ENCODE data around the gene ANKRD44. TPM values are rescaled to one million over a fixed set of nuclear protein-coding genes. Genes with fewer than 3 reads are reported as not detected.
"Not testable (repeated sequence)": the region's sequence is repeated elsewhere in the genome, so short reads cannot be mapped to it uniquely, and the experiment has no call there.

The ANKRD44 gene
- polyA plus RNA-seq, 3 donors: 9.6 to 10.5 (median 9.8) TPM

- DNase-seq (ENCODE audit: low read depth in 3 of 3, low spot score in 2 of 3): no peak
These were observed 69.4 kb downstream of the ANKRD44 start for GRCh38 chr2:197241153-197241552.

- no peak for DNase-seq (ENCODE audit: low read depth in 3 of 3, low spot score in 2 of 3)
These were observed 70.0 kb downstream of the ANKRD44 start for GRCh38 chr2:197240421-197241041.

GRCh38 chr2:197240018-197240417 lies 70.6 kb downstream of the ANKRD44 start:
- not testable (repeated sequence) for DNase-seq (ENCODE audit: low read depth in 3 of 3, low spot score in 2 of 3)

GRCh38 chr2:197239434-197239833 lies 71.1 kb downstream of the ANKRD44 start:
- DNase-seq (ENCODE audit: low read depth in 3 of 3, low spot score in 2 of 3): no peak

- DNase-seq (ENCODE audit: low read depth in 3 of 3, low spot score in 2 of 3): no peak
These were observed 72.6 kb downstream of the ANKRD44 start for GRCh38 chr2:197238043-197238365.

GRCh38 chr2:197237291-197238042 lies 73.1 kb downstream of the ANKRD44 start:
- no peak for DNase-seq (ENCODE audit: low read depth in 3 of 3, low spot score in 2 of 3)

- no peak for DNase-seq (ENCODE audit: low read depth in 3 of 3, low spot score in 2 of 3)
These were observed 73.8 kb downstream of the ANKRD44 start for GRCh38 chr2:197236816-197237215.

GRCh38 chr2:197236159-197236558 lies 74.4 kb downstream of the ANKRD44 start:
- no peak for DNase-seq (ENCODE audit: low read depth in 3 of 3, low spot score in 2 of 3)

GRCh38 chr2:197235711-197236110 lies 74.9 kb downstream of the ANKRD44 start:
- DNase-seq (ENCODE audit: low read depth in 3 of 3, low spot score in 2 of 3): no peak

GRCh38 chr2:197234671-197235191 lies 75.8 kb downstream of the ANKRD44 start:
- no peak for DNase-seq (ENCODE audit: low read depth in 3 of 3, low spot score in 2 of 3)

GRCh38 chr2:197233473-197233872 lies 77.1 kb downstream of the ANKRD44 start:
- no peak for DNase-seq (ENCODE audit: low read depth in 3 of 3, low spot score in 2 of 3)

GRCh38 chr2:197232010-197232409 lies 78.6 kb downstream of the ANKRD44 start:
- no peak for DNase-seq (ENCODE audit: low read depth in 3 of 3, low spot score in 2 of 3)

GRCh38 chr2:197229509-197230443 lies 80.8 kb downstream of the ANKRD44 start:
- DNase-seq (ENCODE audit: low read depth in 3 of 3, low spot score in 2 of 3): no peak

GRCh38 chr2:197223451-197223850 lies 87.1 kb downstream of the ANKRD44 start:
- DNase-seq (ENCODE audit: low read depth in 3 of 3, low spot score in 2 of 3): no peak

GRCh38 chr2:197219636-197220035 lies 90.9 kb downstream of the ANKRD44 start:
- no peak for DNase-seq (ENCODE audit: low read depth in 3 of 3, low spot score in 2 of 3)

GRCh38 chr2:197217541-197217940 lies 93.0 kb downstream of the ANKRD44 start:
- DNase-seq (ENCODE audit: low read depth in 3 of 3, low spot score in 2 of 3): no peak

- no peak for DNase-seq (ENCODE audit: low read depth in 3 of 3, low spot score in 2 of 3)
These were observed 94.1 kb downstream of the ANKRD44 start for GRCh38 chr2:197216361-197216979.

GRCh38 chr2:197215748-197216360 lies 94.7 kb downstream of the ANKRD44 start:
- no peak for DNase-seq (ENCODE audit: low read depth in 3 of 3, low spot score in 2 of 3)

GRCh38 chr2:197212344-197213262 lies 98.0 kb downstream of the ANKRD44 start:
- no peak for DNase-seq (ENCODE audit: low read depth in 3 of 3, low spot score in 2 of 3)

Measured in right renal cortex interstitium (tissue), 3 donors.